AG04450 (cell line): ENCODE results near the gene GPR132. TPM values are rescaled to one million over a fixed set of nuclear protein-coding genes. Genes with fewer than 3 reads are reported as not detected.

Experiments
- CTCF ChIA-PET: fragments of 300-600, 350-600 bp; formaldehyde crosslinking; extraction: SDS; loops from one replicate; lab custom pipeline; 2022; ENCODE audit warnings: antibody characterized with exemption, inconsistent platforms; lab: Charles Lee
- POLR2A ChIA-PET: fragments of 350-600 bp; formaldehyde crosslinking; extraction: SDS; loops from one replicate; lab custom pipeline; 2021; ENCODE audit warnings: antibody characterized with exemption, inconsistent platforms; lab: Yijun Ruan, JAX
- DNase-seq: peaks from one replicate; pipeline ENCODE4 v3.0.0-alpha.2; 2011; ENCODE audit warnings: low read depth, low spot score
- H3K27ac ChIP-seq: one replicate; pipeline ENCODE4 v1.5.1; 2012; ENCODE audit warnings: low read depth, low read length, control low read depth
- H3K27me3 ChIP-seq: one replicate; pipeline ENCODE4 v1.6.0; 2012; ENCODE audit warnings: low read length; ENCODE audit not compliant: control insufficient read depth, insufficient read depth
- H3K4me3 ChIP-seq: 2 replicates; pipeline ENCODE4 v1.5.1; 2011; ENCODE audit warnings: mild to moderate bottlenecking, low read depth, low read length, control low read depth
- H3K9me3 ChIP-seq: 2 replicates; pipeline ENCODE4 v1.5.1; 2012; ENCODE audit warnings: low read length; ENCODE audit not compliant: control insufficient read depth, insufficient read depth
- CTCF ChIP-seq: IDR thresholded peaks from 2 replicates; pipeline ENCODE4 v1.5.1; 2011; ENCODE audit warnings: low read depth, low read length, control low read depth, inconsistent platforms
- polyA plus RNA-seq: library from polyadenylated mRNA; depleted of rRNA; stranded (reverse); fragments of >200 nt; gene quantifications from 2 replicates; pipeline ENCODE4 v1.2.3, GENCODE V29; 2011

Gene GPR132
- polyA plus RNA-seq, 1 experiment: 0.07 TPM

- H3K9me3 ChIP-seq: peaks cover 5% of the 10 kb centered on the region; the same call in 1 of the 2 replicates
- ChIA-PET CTCF (no interaction called here), POLR2A (no interaction called here)
- no peak overlapping the region for H3K27ac ChIP-seq
- TF ChIP-seq CTCF: no peak
- no peak overlapping the region for H3K4me3 ChIP-seq
- H3K27me3 ChIP-seq: peaks cover 9% of the 10 kb centered on the region
- DNase-seq: no peak
Measured at GRCh38 chr14:105080161-105080560, 14.9 kb upstream of the GPR132 start.

- TF ChIP-seq CTCF: no peak
- CTCF ChIA-PET: no interaction called here
- H3K27ac ChIP-seq: no peak overlapping the region
- peaks cover 14% of the 10 kb centered on the region for H3K27me3 ChIP-seq
- peaks cover 5% of the 10 kb centered on the region; the same call in 1 of the 2 replicates for H3K9me3 ChIP-seq
- POLR2A ChIA-PET: no interaction called here
- no peak overlapping the region for H3K4me3 ChIP-seq
- DNase-seq: no peak
Measured at GRCh38 chr14:105078294-105078693, 13.1 kb upstream of the GPR132 start.

- no peak for DNase-seq
- Histone ChIP-seq H3K9me3 (peaks cover 5% of the 10 kb centered on the region; the same call in 1 of the 2 replicates), H3K4me3 (no peak overlapping the region), H3K27me3 (peaks cover 14% of the 10 kb centered on the region), H3K27ac (no peak overlapping the region)
- TF ChIP-seq CTCF: no peak
- ChIA-PET CTCF (no interaction called here), POLR2A (no interaction called here)
Measured at GRCh38 chr14:105077649-105077995, 12.4 kb upstream of the GPR132 start.

- DNase-seq: no peak
- no peak overlapping the region for H3K4me3 ChIP-seq
- ChIA-PET POLR2A (no interaction called here), CTCF (interaction anchor here (1.0 kb wide), 1 partner anchor 9 kb away, joined by 5 read pairs; no protein-coding TSS in a partner anchor)
- peaks cover 14% of the 10 kb centered on the region for H3K27me3 ChIP-seq
- peaks cover 5% of the 10 kb centered on the region; the same call in 1 of the 2 replicates for H3K9me3 ChIP-seq
- H3K27ac ChIP-seq: no peak overlapping the region
- TF ChIP-seq CTCF: no peak
Measured at GRCh38 chr14:105076805-105077648, 11.8 kb upstream of the GPR132 start.

- no peak for TF ChIP-seq CTCF
- CTCF ChIA-PET: interaction anchor here (1.0 kb wide), 1 partner anchor 10 kb away, joined by 5 read pairs; no protein-coding TSS in a partner anchor
- POLR2A ChIA-PET: no interaction called here
Measured at GRCh38 chr14:105076296-105076804, 11.1 kb upstream of the GPR132 start.

More at GRCh38 chr14:105076296-105076804, 11.1 kb upstream of the GPR132 start:
- DNase-seq: no peak
- Histone ChIP-seq H3K9me3 (peaks cover 7% of the 10 kb centered on the region; the same call in 1 of the 2 replicates), H3K4me3 (no peak overlapping the region), H3K27ac (no peak overlapping the region), H3K27me3 (peaks cover 17% of the 10 kb centered on the region)
